ENCODE measurements around the gene GCKR.
"Not testable (repeated sequence)": the region's sequence is repeated elsewhere in the genome, so short reads cannot be mapped to it uniquely, and the experiment has no call there.

Gene GCKR

GRCh38 chr2:27509326-27509725 is 12.7 kb downstream of the GCKR start:
- no peak for DNase-seq (ENCODE audit: low read depth in 2 of 2)

DNA sequence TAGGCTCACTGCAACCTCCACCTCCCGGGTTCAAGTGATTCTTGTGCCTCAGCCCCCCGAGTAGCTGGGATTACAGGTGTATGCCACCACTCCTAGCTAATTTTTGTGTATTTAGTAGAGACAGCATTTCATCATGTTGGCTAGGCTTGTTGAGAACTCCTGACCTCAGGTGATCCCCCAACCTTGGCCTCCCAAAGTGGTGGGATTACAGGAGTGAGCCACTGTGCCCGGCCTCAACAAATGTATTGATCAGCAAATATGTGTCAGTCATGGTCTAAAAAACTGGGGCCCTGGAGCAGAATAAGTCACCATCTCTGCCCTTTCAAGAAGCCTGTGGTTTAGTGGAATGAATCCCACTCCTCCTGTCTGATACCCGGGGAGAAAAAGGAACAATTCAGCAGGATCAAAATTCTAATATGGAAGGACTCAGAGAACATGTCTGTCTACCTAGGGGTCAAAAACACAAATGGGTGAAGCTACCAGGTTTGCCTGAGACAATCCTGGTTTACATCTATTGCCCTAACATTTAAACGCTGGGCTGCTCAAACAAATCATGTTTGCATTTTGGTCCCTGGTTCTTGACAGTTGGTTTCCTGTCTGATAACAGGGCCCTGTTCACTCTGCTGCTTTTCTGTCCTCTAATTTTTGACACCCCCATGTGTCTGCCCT is 21.6 kb downstream of the GCKR start:
- no peak for DNase-seq (ENCODE audit: low read depth in 2 of 2)

- DNase-seq (ENCODE audit: low read depth in 2 of 2) = no peak
These were observed 22.1 kb downstream of the GCKR start for GRCh38 chr2:27518782-27519113.

DNA sequence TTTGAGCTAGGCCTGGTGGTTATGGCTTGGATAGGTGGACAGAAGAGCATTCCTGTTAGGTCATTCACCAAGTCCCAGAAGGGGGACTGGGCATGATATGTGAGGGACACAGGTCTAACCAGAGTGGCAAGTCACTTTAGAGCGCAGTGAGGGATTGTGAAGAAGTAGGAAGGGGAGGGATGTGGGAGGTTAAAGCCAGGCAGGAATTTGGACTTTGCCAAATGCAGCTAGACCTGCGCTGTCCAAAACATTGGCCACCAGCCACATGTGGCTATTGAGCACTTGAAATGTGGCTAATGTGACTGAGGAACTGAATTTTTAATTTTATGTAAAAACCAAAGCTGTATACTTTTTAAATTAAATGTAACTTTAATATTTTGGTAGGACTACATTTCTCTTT is 23.7 kb downstream of the GCKR start:
- DNase-seq (ENCODE audit: low read depth in 2 of 2) = no peak

- no peak for DNase-seq (ENCODE audit: low read depth in 2 of 2)
These were observed 25.8 kb downstream of the GCKR start for GRCh38 chr2:27522400-27522945.

DNA sequence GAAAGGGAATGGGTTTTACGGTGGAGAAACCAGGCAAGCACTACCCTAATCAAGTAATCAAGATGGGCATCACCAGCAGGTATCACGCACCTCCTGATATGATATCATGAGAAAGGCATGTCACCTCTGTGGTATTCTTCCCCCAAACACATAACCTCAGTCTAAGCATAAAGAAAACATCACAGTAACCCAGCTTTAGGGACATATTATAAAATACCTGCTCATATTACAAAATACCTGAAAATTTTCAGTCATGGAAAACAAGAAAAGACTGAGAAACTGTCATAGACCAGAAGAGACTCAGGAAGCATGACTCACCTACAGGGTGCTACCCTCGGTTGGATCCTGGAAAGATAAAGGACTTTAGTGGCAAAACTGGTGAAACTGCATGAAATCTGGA is 30.5 kb downstream of the GCKR start:
- no peak for DNase-seq (ENCODE audit: low read depth in 2 of 2)

DNA sequence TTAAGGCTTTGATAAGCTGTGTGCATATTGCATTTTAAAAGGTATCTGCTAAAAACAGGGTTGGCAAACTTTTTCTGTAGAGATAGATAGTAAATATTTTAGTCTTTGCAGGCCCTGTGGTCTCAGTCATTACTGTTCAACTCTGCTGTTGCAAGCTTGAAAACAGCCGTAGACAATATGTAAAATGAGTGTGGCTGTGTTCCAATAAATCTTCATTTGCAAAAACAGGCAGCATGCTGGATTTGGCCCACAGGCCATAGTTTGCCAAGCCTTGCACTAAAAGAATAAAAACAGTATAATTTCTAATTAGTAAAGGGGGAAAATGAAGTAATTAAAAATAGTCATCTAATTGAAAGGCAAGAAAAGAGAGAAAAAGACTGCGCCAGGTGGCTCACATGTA is 35.3 kb downstream of the GCKR start:
- DNase-seq (ENCODE audit: low read depth in 2 of 2) = no peak

GRCh38 chr2:27537287-27537686 is 40.6 kb downstream of the GCKR start:
- DNase-seq (ENCODE audit: low read depth in 2 of 2) = no peak

GRCh38 chr2:27538839-27539450 is 42.3 kb downstream of the GCKR start:
- DNase-seq (ENCODE audit: low read depth in 2 of 2) = not testable (repeated sequence)

DNA sequence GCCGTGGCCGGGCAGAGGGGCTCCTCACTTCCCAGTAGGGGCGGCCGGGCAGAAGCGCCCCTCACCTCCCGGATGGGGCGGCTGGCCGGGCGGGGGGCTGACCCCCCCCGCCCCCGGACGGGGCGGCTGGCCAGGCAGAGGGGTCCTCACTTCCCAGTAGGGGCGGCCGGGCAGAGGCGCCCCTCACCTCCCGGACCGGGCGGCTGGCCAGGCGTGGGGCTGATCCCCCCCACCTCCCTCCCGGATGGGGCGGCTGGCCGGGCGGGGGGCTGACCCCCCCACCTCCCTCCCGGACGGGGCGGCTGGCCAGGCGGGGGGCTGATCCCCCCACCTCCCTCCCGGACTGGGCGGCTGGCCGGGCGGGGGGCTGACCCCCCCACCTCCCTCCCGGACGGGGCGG is 43.0 kb downstream of the GCKR start:
- DNase-seq (ENCODE audit: low read depth in 2 of 2) = not testable (repeated sequence)

GRCh38 chr2:27544143-27544821 is 47.6 kb downstream of the GCKR start:
- DNase-seq (ENCODE audit: low read depth in 2 of 2) = no peak

DNA sequence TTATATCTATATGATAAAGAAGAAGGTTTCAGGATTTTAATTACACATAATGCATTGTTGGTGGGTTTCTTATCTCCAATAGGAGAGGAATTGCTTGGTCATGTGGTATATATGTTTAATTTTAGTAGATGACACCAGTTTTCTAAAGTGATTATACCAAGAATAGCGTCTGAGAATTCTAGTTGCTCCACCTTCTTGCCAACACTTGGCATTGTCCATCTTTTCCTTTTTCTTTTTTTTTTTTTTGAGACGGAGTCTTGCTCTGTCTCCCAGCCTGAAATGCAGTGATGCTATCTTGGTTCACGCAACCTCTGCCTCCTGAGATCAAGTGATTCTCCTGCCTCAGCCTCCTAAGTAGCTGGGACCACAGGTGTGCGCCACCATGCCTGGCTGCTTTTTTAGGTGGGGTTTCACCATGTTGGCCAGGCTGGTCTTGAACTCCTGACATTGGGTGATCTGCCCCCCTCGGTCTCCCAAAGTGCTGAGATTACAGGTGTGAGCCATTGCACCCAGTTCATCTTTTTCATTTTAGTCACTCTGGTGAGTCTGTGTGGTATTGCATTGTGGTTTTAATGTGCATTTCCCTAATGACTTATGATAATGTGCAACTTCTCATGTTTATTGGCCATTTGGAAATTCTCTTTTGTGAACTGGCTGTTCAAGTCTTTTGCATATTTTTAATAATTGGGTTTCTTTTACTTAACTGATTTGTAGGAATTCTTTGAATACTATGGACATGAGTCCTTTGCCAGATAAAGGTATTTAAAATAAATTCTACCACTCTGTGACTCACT is 48.9 kb downstream of the GCKR start:
- no peak for DNase-seq (ENCODE audit: low read depth in 2 of 2)

DNA sequence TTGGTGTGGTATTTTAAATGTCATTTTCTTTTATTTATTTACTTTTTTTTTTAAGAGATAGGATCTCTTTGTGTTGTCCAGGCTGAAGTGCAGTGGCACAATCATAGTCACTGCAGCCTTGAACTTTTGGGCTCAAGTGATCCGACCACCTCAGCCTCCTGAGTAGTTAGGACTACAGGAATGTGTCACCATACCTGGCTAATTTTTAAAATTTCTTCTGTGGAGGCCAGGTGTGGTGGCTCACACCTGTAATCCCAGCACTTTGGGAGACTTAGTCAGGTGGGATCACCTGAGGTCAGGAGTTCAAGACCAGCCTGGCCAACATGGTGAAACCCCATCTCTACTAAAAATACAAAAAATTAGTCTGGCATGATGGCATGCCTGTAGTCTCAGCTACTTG is 52.7 kb downstream of the GCKR start:
- no peak for DNase-seq (ENCODE audit: low read depth in 2 of 2)

DNA sequence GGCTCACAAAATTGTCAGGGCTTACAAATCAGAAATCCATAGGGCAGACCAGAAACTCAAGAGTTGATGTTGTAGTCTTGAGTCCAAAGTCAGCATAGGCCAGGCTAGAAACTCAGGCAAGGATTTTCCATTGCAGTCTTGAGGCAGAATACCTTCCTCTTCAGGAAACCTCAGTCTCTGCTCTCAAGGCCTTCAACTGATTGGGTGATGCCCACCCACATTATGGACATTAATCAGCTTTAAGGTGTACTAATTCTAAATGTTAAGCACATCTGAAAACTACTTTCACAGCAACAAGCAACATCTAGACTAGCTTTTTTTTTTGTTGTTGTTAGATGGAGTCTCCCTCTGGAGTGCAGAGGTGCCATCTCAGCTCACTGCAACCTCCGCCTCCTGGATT is 54.9 kb downstream of the GCKR start:
- DNase-seq (ENCODE audit: low read depth in 2 of 2) = no peak

DNA sequence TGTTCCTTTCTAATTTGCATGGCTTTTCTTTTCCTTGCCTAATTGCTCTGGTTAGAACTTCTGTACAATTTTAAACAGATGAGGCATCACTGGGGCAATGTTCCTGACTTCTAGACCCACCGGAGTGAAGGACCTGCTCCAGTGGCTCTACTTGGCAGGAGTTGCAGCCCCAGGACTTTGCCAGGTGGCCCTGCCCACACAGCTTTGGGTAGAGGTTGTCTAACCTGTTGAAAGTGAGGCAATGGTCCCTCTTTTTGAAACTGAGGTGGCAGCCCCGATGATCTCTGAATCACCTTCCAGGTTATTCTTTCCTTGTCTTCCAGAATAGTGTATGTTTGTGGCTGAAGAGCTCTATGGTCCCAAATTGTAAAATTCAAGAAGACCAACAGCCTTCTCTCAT is 56.3 kb downstream of the GCKR start:
- no peak for DNase-seq (ENCODE audit: low read depth in 2 of 2)

- not testable (repeated sequence) for DNase-seq (ENCODE audit: low read depth in 2 of 2)
These were observed 57.8 kb downstream of the GCKR start for GRCh38 chr2:27554451-27554850.

DNA sequence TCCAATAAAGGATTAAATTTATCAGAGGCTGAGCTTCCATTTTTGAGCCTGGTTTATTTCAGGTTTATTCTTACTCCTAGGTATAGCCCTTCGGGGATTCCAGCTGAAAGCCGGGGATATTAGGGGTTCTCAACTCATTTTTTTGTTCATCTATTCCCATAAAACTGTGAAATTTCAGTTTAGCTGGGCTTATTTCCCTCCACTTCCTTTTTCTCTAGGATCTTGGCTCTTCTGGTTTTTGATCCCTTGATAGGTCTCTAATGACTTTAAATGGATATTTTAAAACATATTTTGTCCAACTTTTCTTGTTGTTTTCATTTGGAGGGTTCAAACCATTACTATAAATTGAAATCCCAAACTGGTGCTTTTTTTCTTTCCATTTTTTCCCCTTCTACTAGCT is 62.6 kb downstream of the GCKR start:
- no peak for DNase-seq (ENCODE audit: low read depth in 2 of 2)

GRCh38 chr2:27561060-27561459 is 64.4 kb downstream of the GCKR start:
- no peak for DNase-seq (ENCODE audit: low read depth in 2 of 2)

DNA sequence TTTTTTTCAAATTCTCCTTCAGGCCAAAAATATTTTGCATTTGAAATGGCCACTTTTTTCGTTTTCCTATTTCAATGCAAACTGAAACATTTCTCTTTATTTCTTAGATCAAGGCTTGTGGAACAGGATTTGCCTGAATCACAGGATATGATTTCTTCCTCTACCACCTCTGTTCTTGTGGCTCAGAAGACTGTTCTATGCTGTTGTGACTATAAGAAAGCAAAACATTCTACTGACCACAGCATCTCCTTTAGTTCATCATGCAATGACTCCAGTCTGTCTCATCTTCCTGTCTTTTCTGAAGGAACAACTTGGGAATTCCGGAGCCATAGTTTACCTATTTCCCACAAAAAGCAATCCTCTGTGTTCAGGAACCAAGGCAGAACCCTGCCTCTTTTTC is 70.0 kb downstream of the GCKR start:
- DNase-seq (ENCODE audit: low read depth in 2 of 2) = no peak

DNA sequence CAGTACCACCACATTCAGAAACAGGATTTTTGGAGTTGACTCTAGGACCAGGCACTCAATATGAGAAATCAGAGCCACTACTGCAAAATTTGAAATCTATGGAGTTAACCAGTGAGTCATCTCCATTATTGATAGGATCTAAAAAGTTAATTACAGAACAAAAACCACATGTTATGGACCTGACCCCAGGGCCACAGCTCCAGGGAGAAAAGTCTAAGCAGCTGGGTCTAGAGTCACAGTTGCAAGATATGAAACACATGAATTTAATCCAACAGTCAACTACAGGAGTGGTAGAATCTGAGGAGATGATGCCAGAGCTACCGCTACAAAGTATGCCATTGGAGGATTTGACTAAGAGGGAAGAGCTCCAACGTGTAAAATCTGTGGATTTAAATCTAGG is 72.8 kb downstream of the GCKR start:
- DNase-seq (ENCODE audit: low read depth in 2 of 2) = no peak

DNA sequence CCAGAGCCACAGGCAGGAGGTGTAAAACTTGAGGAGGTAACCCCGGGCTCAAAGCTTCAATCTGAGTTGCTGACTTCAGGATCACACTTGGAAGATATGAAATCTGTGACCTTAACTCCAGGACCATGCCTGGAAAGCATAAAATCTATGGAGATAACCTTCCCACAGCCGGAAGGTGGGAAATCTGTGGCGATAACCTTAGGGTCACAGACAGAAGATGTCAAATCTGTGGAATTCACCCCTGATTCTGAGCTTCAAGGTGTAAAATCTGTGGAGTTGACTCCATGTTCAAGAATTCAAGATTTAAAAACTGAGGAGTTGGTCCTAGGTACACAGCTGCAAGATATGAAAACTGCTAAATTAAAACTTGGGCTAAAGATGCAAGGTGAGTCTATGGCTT is 74.6 kb downstream of the GCKR start:
- no peak for DNase-seq (ENCODE audit: low read depth in 2 of 2)

DNA sequence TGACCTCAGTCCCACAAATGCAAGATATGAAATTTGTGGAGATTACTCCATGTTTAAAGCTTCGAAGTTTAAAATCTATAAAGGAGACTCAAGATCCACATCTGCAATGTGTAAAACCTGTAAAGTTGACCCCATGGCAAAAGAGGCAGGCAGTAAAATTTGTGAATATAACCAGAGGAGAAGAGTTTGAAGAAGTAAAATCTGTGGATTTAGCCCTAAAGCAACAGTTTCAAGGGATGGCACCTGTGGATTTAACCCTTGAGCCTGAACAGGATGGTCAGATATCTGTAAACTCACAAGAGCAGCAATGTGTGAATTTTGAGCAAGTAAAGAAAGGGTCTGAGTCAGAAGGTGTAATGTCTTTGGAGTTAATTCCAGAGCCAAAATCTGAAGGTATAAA is 75.0 kb downstream of the GCKR start:
- no peak for DNase-seq (ENCODE audit: low read depth in 2 of 2)
